Stimulated activated CD4-positive, alpha-beta T cell treated with anti-CD3 and anti-CD28 coated beads, TNF-alpha, amount 100 ng/mL, for 48 hours (primary cell): ENCODE data around the gene ANXA1.
"Not testable (repeated sequence)": the region's sequence is repeated elsewhere in the genome, so short reads cannot be mapped to it uniquely, and the experiment has no call there.

Experiments
- DNase-seq, 3 donors: peaks; one replicate each; pipeline ENCODE4 v3.0.0-alpha.2; 2020; ENCODE audit warnings: low read depth in 3 of 3

The ANXA1 gene

GRCh38 chr9:73168298-73168934, 16.8 kb downstream of the ANXA1 start:
- DNase-seq: no peak

- no peak for DNase-seq
Observed at GRCh38 chr9:73170185-73170957, 18.7 kb downstream of the ANXA1 start.

GRCh38 chr9:73172901-73173215, 21.2 kb downstream of the ANXA1 start:
- DNase-seq: no peak

GRCh38 chr9:73173557-73174329, 22.1 kb downstream of the ANXA1 start:
- DNase-seq: no peak

- DNase-seq: no peak
Observed at GRCh38 chr9:73174330-73174980, 22.8 kb downstream of the ANXA1 start.

GRCh38 chr9:73176450-73176875, 24.8 kb downstream of the ANXA1 start:
- DNase-seq: no peak

GRCh38 chr9:73178044-73178443, 26.4 kb downstream of the ANXA1 start:
- DNase-seq: no peak

GRCh38 chr9:73179589-73179988, 27.9 kb downstream of the ANXA1 start:
- no peak for DNase-seq

GRCh38 chr9:73180403-73180802, 28.7 kb downstream of the ANXA1 start:
- no peak for DNase-seq

GRCh38 chr9:73182928-73183327, 31.3 kb downstream of the ANXA1 start:
- DNase-seq: no peak

GRCh38 chr9:73183428-73183827, 31.8 kb downstream of the ANXA1 start:
- no peak for DNase-seq

- no peak for DNase-seq
Observed at GRCh38 chr9:73183917-73184861, 32.5 kb downstream of the ANXA1 start.

GRCh38 chr9:73191109-73191508, 39.4 kb downstream of the ANXA1 start:
- not testable (repeated sequence) for DNase-seq

GRCh38 chr9:73194284-73194683, 42.6 kb downstream of the ANXA1 start:
- DNase-seq: no peak

GRCh38 chr9:73199448-73199847, 47.8 kb downstream of the ANXA1 start:
- DNase-seq: no peak

- DNase-seq: no peak
Observed at GRCh38 chr9:73199886-73200285, 48.2 kb downstream of the ANXA1 start.

GRCh38 chr9:73200694-73201452, 49.2 kb downstream of the ANXA1 start:
- no peak for DNase-seq

GRCh38 chr9:73202980-73203379, 51.3 kb downstream of the ANXA1 start:
- DNase-seq: no peak

- no peak for DNase-seq
Observed at GRCh38 chr9:73204936-73205335, 53.3 kb downstream of the ANXA1 start.

- DNase-seq: no peak
Observed at GRCh38 chr9:73206851-73207250, 55.2 kb downstream of the ANXA1 start.
